Cardiac fibroblast (primary cell): ENCODE measurements around the gene RSPO3.

Source experiments
- DNase-seq, 2 donors: peaks; one replicate each; pipeline versions ENCODE4 v3.0.0 to v3.0.0-alpha.2; 2010; ENCODE audit warnings: low read depth in 2 of 2
- H3K4me3 ChIP-seq, 2 donors: replicated peaks in 1 of 2; 1 replicate in 1 of 2; 2 replicates in 1 of 2; pipeline ENCODE4 v1.5.1; 2011; ENCODE audit warnings: low read depth in 2 of 2, low read length in 2 of 2, mild to moderate bottlenecking in 2 of 2, moderate library complexity in 1 of 2
- CTCF ChIP-seq: IDR thresholded peaks from one replicate; pipeline ENCODE4 v1.5.1; 2011; ENCODE audit warnings: low read depth, mild to moderate bottlenecking, low read length, inconsistent platforms

RSPO3 gene

DNA sequence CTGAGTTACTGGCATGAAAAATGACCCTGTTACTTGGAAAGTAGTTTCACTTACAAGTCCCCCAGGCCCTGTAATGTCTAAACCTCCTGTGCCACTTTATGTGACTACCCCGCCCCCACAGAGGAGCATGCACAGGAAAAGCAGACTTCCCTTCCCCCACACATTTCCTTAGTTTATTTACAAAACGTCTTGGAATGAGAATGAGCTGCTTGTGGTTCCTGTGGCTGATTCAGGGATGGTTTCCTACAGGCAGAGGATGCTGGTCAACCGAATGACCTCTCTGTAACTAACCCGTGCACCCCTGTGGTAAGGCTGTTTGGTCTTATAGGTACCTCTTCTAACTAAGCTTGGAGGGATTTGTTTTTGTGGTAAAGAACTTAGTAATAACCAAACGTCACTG, 28.5 kb downstream of the RSPO3 start:
- H3K4me3 ChIP-seq, result no peak overlapping the region
- no peak for TF ChIP-seq CTCF
- peak; percentile 65 to 90 for DNase-seq

DNA sequence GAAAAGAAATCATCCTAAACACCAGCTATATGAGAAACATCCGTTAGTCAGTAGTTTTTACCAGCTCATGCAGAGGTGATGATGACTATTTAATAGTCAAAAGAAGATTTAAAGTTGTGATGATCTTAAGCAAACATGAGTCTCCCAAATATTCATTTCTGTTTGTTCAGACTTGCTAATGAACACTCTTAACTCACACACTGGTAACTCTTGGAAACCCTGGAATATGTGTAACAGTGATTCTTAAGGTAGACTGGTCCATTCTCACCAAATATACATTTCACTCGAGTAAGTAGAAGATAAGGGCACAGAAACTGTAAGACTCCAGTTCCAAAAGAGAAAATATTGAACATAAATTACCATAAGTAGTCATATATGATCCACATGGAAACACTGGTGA, 29.1 kb downstream of the RSPO3 start:
- DNase-seq, result no peak
- no peak overlapping the region for H3K4me3 ChIP-seq
- TF ChIP-seq CTCF, result no peak

GRCh38 chr6:127148511-127148910, 30.0 kb downstream of the RSPO3 start:
- TF ChIP-seq CTCF, result no peak
- no peak overlapping the region for H3K4me3 ChIP-seq
- DNase-seq, result peak; percentile 33 to 41

GRCh38 chr6:127154509-127154908, 36.0 kb downstream of the RSPO3 start:
- no peak overlapping the region for H3K4me3 ChIP-seq
- TF ChIP-seq CTCF, result no peak
- no peak for DNase-seq

DNA sequence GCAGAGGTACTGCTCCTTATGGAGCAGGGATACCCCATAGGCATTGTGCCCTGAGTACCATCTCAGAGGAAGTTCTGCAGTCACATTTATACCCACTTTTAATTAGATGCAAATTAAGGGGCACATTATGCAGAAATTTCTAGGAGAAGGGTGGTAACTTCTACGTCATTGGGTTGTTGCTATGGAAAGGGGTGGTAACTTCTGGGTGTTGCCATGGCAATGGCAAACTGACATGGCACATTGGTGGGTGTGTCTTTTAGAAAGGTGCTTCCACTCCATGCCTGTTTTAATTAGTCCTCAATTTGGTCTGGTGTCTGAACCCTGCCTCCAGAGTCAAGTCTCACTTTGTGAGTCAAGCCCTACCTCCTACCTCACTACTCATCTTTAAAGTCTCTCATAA, 42.0 kb downstream of the RSPO3 start:
- no peak for DNase-seq
- H3K4me3 ChIP-seq, result no peak overlapping the region
- TF ChIP-seq CTCF, result no peak

DNA sequence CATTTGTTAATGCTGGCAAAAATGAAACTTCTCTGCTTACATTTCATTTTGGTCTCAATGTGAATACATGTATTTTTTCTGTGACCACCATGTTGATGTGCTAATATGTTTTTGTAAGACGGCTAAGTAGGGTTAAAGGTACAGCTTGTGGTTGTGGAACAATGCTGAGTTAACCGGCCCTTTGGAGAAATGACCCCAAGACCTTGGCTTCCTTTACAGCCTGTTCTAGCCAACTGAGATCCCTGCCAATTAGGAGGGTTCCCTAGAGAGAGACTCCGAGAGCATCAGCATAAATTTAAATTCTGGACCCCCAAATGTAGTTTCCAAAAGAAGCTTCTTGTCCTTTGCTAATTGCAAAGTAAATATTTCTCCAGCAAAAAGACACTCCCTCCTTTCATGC, 44.4 kb downstream of the RSPO3 start:
- no peak for TF ChIP-seq CTCF
- H3K4me3 ChIP-seq, result no peak overlapping the region
- DNase-seq, result peak; percentile 61 to 68

DNA sequence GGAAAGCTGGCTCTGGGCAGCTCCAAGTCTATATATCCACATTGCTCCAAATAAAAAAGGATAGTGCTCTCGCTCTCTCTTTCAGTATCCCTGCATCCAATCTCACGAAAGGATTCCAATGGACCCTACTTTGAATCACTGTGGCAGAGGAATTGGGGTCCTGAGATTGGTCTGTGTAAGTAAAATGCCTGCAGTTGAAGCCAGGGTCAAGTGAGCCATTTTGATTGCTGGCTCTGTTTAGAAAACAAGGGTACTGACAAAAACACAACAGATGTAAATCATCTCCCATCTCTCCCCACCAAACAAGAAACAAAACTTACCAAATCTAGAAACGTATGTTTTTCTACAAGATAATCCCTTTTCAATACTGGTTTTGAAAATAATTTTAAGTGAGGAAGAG, 45.6 kb downstream of the RSPO3 start:
- TF ChIP-seq CTCF, result no peak
- no peak for DNase-seq
- no peak overlapping the region for H3K4me3 ChIP-seq
